ENCODE results near the gene RASD2. TPM values are rescaled to one million over a fixed set of nuclear protein-coding genes. Genes with fewer than 3 reads are reported as not detected.

Gene RASD2
- total RNA-seq, 4 donors from 2014 or later = 4.7 to 45.9 (median 16.0) TPM

GRCh38 chr22:35524966-35525686 lies 15.5 kb upstream of the RASD2 start:
- ATAC-seq = peak; percentile 74
- 19% methylated on average over 9 of the region's 14 CpGs; no CpG with 5 or more reads in 1 of the 2 donors for WGBS, 2 donors (ENCODE audit: low coverage in 1 of 2)
- peak overlapping the region; percentile 24 to 60 (median 54) for H3K27ac ChIP-seq
- H3K27me3 ChIP-seq = no peaks in the 10 kb centered on the region
- peaks cover 0 to 7% (median 0%) of the 10 kb centered on the region in 3 donors for H3K9me3 ChIP-seq
- H3K4me1 ChIP-seq = peaks cover 0 to 38% (median 0%) of the 10 kb centered on the region in 3 donors
- no peak overlapping the region for H3K4me3 ChIP-seq
- TF ChIP-seq POLR2A (IDR thresholded peaks at IDR 0.05) = no peak
- no peak for TF ChIP-seq POLR2AphosphoS5 (IDR thresholded peaks at IDR 0.05)
- TF ChIP-seq, protein P1, sequence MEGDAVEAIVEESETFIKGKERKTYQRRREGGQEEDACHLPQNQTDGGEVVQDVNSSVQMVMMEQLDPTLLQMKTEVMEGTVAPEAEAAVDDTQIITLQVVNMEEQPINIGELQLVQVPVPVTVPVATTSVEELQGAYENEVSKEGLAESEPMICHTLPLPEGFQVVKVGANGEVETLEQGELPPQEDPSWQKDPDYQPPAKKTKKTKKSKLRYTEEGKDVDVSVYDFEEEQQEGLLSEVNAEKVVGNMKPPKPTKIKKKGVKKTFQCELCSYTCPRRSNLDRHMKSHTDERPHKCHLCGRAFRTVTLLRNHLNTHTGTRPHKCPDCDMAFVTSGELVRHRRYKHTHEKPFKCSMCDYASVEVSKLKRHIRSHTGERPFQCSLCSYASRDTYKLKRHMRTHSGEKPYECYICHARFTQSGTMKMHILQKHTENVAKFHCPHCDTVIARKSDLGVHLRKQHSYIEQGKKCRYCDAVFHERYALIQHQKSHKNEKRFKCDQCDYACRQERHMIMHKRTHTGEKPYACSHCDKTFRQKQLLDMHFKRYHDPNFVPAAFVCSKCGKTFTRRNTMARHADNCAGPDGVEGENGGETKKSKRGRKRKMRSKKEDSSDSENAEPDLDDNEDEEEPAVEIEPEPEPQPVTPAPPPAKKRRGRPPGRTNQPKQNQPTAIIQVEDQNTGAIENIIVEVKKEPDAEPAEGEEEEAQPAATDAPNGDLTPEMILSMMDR (IDR thresholded peaks at IDR 0.05) = no peak
- no peak for TF ChIP-seq EP300 (IDR thresholded peaks at IDR 0.05)
- no peaks in the 10 kb centered on the region for H3K36me3 ChIP-seq

- peaks cover 0 to 38% (median 0%) of the 10 kb centered on the region in 3 donors for H3K4me1 ChIP-seq
- peaks cover 0 to 7% (median 0%) of the 10 kb centered on the region in 3 donors for H3K9me3 ChIP-seq
- H3K36me3 ChIP-seq = no peaks in the 10 kb centered on the region
- no peak overlapping the region for H3K4me3 ChIP-seq
- TF ChIP-seq EP300 (IDR thresholded peaks at IDR 0.05) (no peak), POLR2A (IDR thresholded peaks at IDR 0.05) (no peak), POLR2AphosphoS5 (IDR thresholded peaks at IDR 0.05) (no peak)
- TF ChIP-seq, protein P1 (IDR thresholded peaks at IDR 0.05) = no peak
- 67 to 74% methylated on average over 3 to 5 of the region's 12 CpGs for WGBS, 2 donors (ENCODE audit: low coverage in 1 of 2)
- peak overlapping the region in 3 of 4 donors; percentile 24 to 60 (median 57) for H3K27ac ChIP-seq
- ATAC-seq = peak; percentile 26
- no peaks in the 10 kb centered on the region for H3K27me3 ChIP-seq
Measured at GRCh38 chr22:35525687-35526332, 14.8 kb upstream of the RASD2 start.

- H3K4me1 ChIP-seq = peaks cover 0 to 38% (median 0%) of the 10 kb centered on the region in 3 donors
- no peak for ATAC-seq
- no peaks in the 10 kb centered on the region for H3K27me3 ChIP-seq
- peaks cover 0 to 7% (median 0%) of the 10 kb centered on the region in 3 donors for H3K9me3 ChIP-seq
- peak overlapping the region in 1 of 4 donors; percentile 60 for H3K27ac ChIP-seq
- H3K36me3 ChIP-seq = no peaks in the 10 kb centered on the region
- 73 to 93% methylated on average over 7 to 12 of the region's 12 CpGs for WGBS, 2 donors (ENCODE audit: low coverage in 1 of 2)
- no peak for TF ChIP-seq POLR2A (IDR thresholded peaks at IDR 0.05)
- TF ChIP-seq, protein P1 (IDR thresholded peaks at IDR 0.05) = no peak
- H3K4me3 ChIP-seq = no peak overlapping the region
Measured at GRCh38 chr22:35526333-35526979, 14.2 kb upstream of the RASD2 start.

- H3K9me3 ChIP-seq = peaks cover 0 to 7% (median 0%) of the 10 kb centered on the region in 3 donors
- 89 to 100% methylated on average over 1 of the region's 2 CpGs for WGBS, 2 donors (ENCODE audit: low coverage in 1 of 2)
- no peaks in the 10 kb centered on the region for H3K36me3 ChIP-seq
- no peak overlapping the region for H3K27ac ChIP-seq
- no peaks in the 10 kb centered on the region for H3K27me3 ChIP-seq
- no peak overlapping the region for H3K4me3 ChIP-seq
- TF ChIP-seq, protein P1 (IDR thresholded peaks at IDR 0.05) = no peak
- TF ChIP-seq POLR2AphosphoS5 (IDR thresholded peaks at IDR 0.05) (no peak), EP300 (IDR thresholded peaks at IDR 0.05) (no peak), POLR2A (IDR thresholded peaks at IDR 0.05) (no peak)
- ATAC-seq = no peak
- peaks cover 0 to 19% (median 0%) of the 10 kb centered on the region in 3 donors for H3K4me1 ChIP-seq
Measured at GRCh38 chr22:35528927-35529326, 11.7 kb upstream of the RASD2 start.
